Suprapubic skin (tissue), 4 donors: ENCODE data around the gene TP53INP2. TPM values are rescaled to one million over a fixed set of nuclear protein-coding genes. Genes with fewer than 3 reads are reported as not detected.
"Not testable (repeated sequence)": the region's sequence is repeated elsewhere in the genome, so short reads cannot be mapped to it uniquely, and the experiment has no call there.

Experiments used
- DNase-seq, 2 donors: peaks; one replicate each; pipeline ENCODE4 v3.0.0-alpha.2; 2019; ENCODE audit warnings: low spot score in 2 of 2
- H3K27ac ChIP-seq: fragments of 200-600 bp; sonication (generic); one replicate; pipeline ENCODE4 v1.5.1; 2019
- H3K27me3 ChIP-seq: fragments of 200-600 bp; sonication (generic); one replicate; pipeline ENCODE4 v1.5.1; 2019
- H3K36me3 ChIP-seq: fragments of 200-600 bp; sonication (generic); one replicate; pipeline ENCODE4 v1.5.1; 2019
- H3K4me1 ChIP-seq: fragments of 200-600 bp; sonication (generic); one replicate; pipeline ENCODE4 v1.5.1; 2019
- H3K4me3 ChIP-seq: fragments of 200-600 bp; sonication (generic); one replicate; pipeline ENCODE4 v1.5.1; 2019; ENCODE audit warnings: mild to moderate bottlenecking
- H3K9me3 ChIP-seq: fragments of 200-600 bp; sonication (generic); one replicate; pipeline ENCODE4 v1.5.1; 2019
- CTCF ChIP-seq, 2 donors: fragments of 200-600 bp in 1 of 2; fragments of 450-650 bp in 1 of 2; sonication (generic) in 1 of 2; IDR thresholded peaks; one replicate each; pipeline ENCODE4 v1.5.1; 2016 to 2019; ENCODE audit warnings: antibody characterized with exemption in 2 of 2, mild to moderate bottlenecking in 1 of 2, moderate library complexity in 1 of 2
- EP300 ChIP-seq: sonication (generic); formaldehyde crosslinking; IDR thresholded peaks from one replicate; pipeline ENCODE4 v1.6.1; 2017; ENCODE audit warnings: antibody characterized with exemption
- POLR2A ChIP-seq, 2 donors: fragments of 450-650 bp; IDR thresholded peaks; one replicate each; pipeline ENCODE4 v1.6.1; 2017; ENCODE audit warnings: antibody characterized with exemption in 2 of 2, mild to moderate bottlenecking in 2 of 2, moderate library complexity in 2 of 2
- POLR2AphosphoS5 ChIP-seq, 3 donors: sonication (generic); formaldehyde crosslinking; IDR thresholded peaks; one replicate each; pipeline ENCODE4 v1.6.1; 2017; ENCODE audit warnings: antibody characterized with exemption in 3 of 3
- WGBS: methylation state at CpG from one replicate; pipeline ENCODE4 v1.1.5; 2018; 5-methylcytosine and 5-hydroxymethylcytosine counted together
- total RNA-seq, 4 donors: library from RNA; depleted of rRNA; stranded (reverse); fragments of >200 nt; gene quantifications; one replicate each; pipeline ENCODE4 v1.1.0, GENCODE V29; 2016

Gene TP53INP2
- total RNA-seq, result 10 to 100 TPM in 2 of 4 donors, 1 to 10 TPM in 2; 8.1 to 19.4 (median 10.7) TPM

GRCh38 chr20:34704177-34705007 lies at the start of gene TP53INP2:
TSS of gene TP53INP2 (plus strand) at chr20:34704344. CDS start at chr20:34708740, 4,396 bp downstream.
- H3K4me1 ChIP-seq, result peaks cover 32% of the 10 kb centered on the region
- peak; percentile 28 to 75 for TF ChIP-seq POLR2A (IDR thresholded peaks at IDR 0.05)
- TF ChIP-seq CTCF (IDR thresholded peaks at IDR 0.05), result no peak
- peak in 1 of 3 donors; percentile 36 for TF ChIP-seq POLR2AphosphoS5 (IDR thresholded peaks at IDR 0.05)
- TF ChIP-seq EP300, result no peak
- H3K27me3 ChIP-seq, result no peaks in the 10 kb centered on the region
- H3K36me3 ChIP-seq, result no peaks in the 10 kb centered on the region
- H3K4me3 ChIP-seq, result peak within 1 kb of the TSS; percentile 78
- peak within 1 kb of the TSS; percentile 98 for H3K27ac ChIP-seq
- WGBS, result 0% methylated on average over 2 of the region's 82 CpGs
- H3K9me3 ChIP-seq, result no peaks in the 10 kb centered on the region
- DNase-seq, result peak; percentile 97 to 99

GRCh38 chr20:34658654-34659053 lies 45.5 kb upstream of the TP53INP2 start:
- DNase-seq, H3K9me3 ChIP-seq, H3K27ac ChIP-seq, H3K27me3 ChIP-seq, H3K4me1 ChIP-seq, H3K36me3 ChIP-seq, H3K4me3 ChIP-seq: not testable (repeated sequence)
- WGBS, result no CpG with 5 or more reads among the region's 31 CpGs

- DNase-seq, H3K27me3 ChIP-seq, H3K27ac ChIP-seq, H3K4me3 ChIP-seq, H3K36me3 ChIP-seq, H3K4me1 ChIP-seq, H3K9me3 ChIP-seq: not testable (repeated sequence)
- WGBS, result 73% methylated on average over 5 of the region's 5 CpGs
These were observed 42.3 kb upstream of the TP53INP2 start for GRCh38 chr20:34661811-34662210.

- no peaks in the 10 kb centered on the region for H3K27me3 ChIP-seq
- WGBS, result 86% methylated on average over 5 of the region's 5 CpGs
- no peaks in the 10 kb centered on the region for H3K4me1 ChIP-seq
- no peaks in the 10 kb centered on the region for H3K36me3 ChIP-seq
- no peak overlapping the region for H3K27ac ChIP-seq
- H3K4me3 ChIP-seq, result no peak overlapping the region
- no peak for TF ChIP-seq CTCF (IDR thresholded peaks at IDR 0.05)
- no peak for TF ChIP-seq POLR2AphosphoS5 (IDR thresholded peaks at IDR 0.05)
- TF ChIP-seq EP300, result no peak
- TF ChIP-seq POLR2A (IDR thresholded peaks at IDR 0.05), result no peak
- no peak for DNase-seq
- no peaks in the 10 kb centered on the region for H3K9me3 ChIP-seq
These were observed 40.8 kb upstream of the TP53INP2 start for GRCh38 chr20:34663213-34663943.

- H3K27ac ChIP-seq, H3K9me3 ChIP-seq, H3K27me3 ChIP-seq, H3K4me1 ChIP-seq, DNase-seq, H3K4me3 ChIP-seq, H3K36me3 ChIP-seq: not testable (repeated sequence)
- 93% methylated on average over 7 of the region's 7 CpGs for WGBS
These were observed 39.4 kb upstream of the TP53INP2 start for GRCh38 chr20:34664751-34665150.

- TF ChIP-seq CTCF (IDR thresholded peaks at IDR 0.05) (no peak), POLR2AphosphoS5 (IDR thresholded peaks at IDR 0.05) (no peak), POLR2A (IDR thresholded peaks at IDR 0.05) (no peak), EP300 (no peak)
- 100% methylated on average over 1 of the region's 1 CpG for WGBS
- no peak overlapping the region for H3K27ac ChIP-seq
- no peaks in the 10 kb centered on the region for H3K36me3 ChIP-seq
- no peaks in the 10 kb centered on the region for H3K4me1 ChIP-seq
- no peaks in the 10 kb centered on the region for H3K27me3 ChIP-seq
- no peak for DNase-seq
- no peaks in the 10 kb centered on the region for H3K9me3 ChIP-seq
- H3K4me3 ChIP-seq, result no peak overlapping the region
These were observed 35.0 kb upstream of the TP53INP2 start for GRCh38 chr20:34669094-34669493.
